Measurements from ENCODE around the gene HOXC6. TPM values are rescaled to one million over a fixed set of nuclear protein-coding genes. Genes with fewer than 3 reads are reported as not detected.

HOXC6 gene
- total and polyA plus RNA-seq, 2 of the 8 experiments (the other 6 are each of a cell fraction or from before 2014, with no cell fraction given), result not detected

GRCh38 chr12:54054742-54055194 is 26.5 kb downstream of the HOXC6 start:
- Histone ChIP-seq H2BK12ac (ENCODE audit: low read depth, low read length) (no peak overlapping the region), H2AFZ (ENCODE audit: low read length) (no peak overlapping the region), H3K79me1 (ENCODE audit: low read depth, low read length) (no peaks in the 10 kb centered on the region), H3K18ac (ENCODE audit: extremely low read depth, low read length) (no peak overlapping the region), H2BK15ac (ENCODE audit: low read length) (no peak overlapping the region), H3K4me2 (ENCODE audit: insufficient read depth in 1 of 2, low read depth in 2 of 2, low read length in 2 of 2) (peak overlapping the region in 1 of 2 experiments; percentile 50; a peak in 1 of 4 replicates), H4K20me1 (replicated peaks in 1 of 2; ENCODE audit: control insufficient read depth in 1 of 2, insufficient read depth in 2 of 2, low read length in 2 of 2) (peaks cover 11 to 15% of the 10 kb centered on the region in 2 experiments), H3K14ac (ENCODE audit: insufficient read length) (no peak overlapping the region), H2BK5ac (ENCODE audit: low read depth, low read length) (no peak overlapping the region), H3K4me1 (replicated peaks in 1 of 4; ENCODE audit: control insufficient read depth in 3 of 4, insufficient read depth in 4 of 4, low read length in 3 of 4) (peaks cover 4 to 22% (median 10%) of the 10 kb centered on the region in 4 experiments; a peak in 6 of 7 replicates), H3K56ac (replicated peaks; ENCODE audit: insufficient read length, low read depth, low read length) (no peak overlapping the region), H3K27me3 (replicated peaks in 1 of 4; ENCODE audit: control insufficient read depth in 3 of 4, extremely low read depth in 1 of 4, insufficient read depth in 3 of 4, low read length in 3 of 4) (peaks cover 96 to 100% (median 99%) of the 10 kb centered on the region in 4 experiments), H4K8ac (ENCODE audit: extremely low read depth, insufficient read depth, low read length) (no peak overlapping the region), H3K23me2 (ENCODE audit: low read depth, low read length) (peaks cover 3% of the 10 kb centered on the region), H3K9ac (replicated peaks in 1 of 4; ENCODE audit: extremely low read depth in 1 of 4, low read depth in 3 of 4, low read length in 3 of 4) (no peak overlapping the region), H4K91ac (replicated peaks; ENCODE audit: insufficient read length, low read length) (no peak overlapping the region), H3K9me3 (ENCODE audit: insufficient read depth in 2 of 2, low read depth in 1 of 2, low read length in 1 of 2) (no peaks in the 10 kb centered on the region), H2AK5ac (ENCODE audit: low read depth, low read length) (no peak overlapping the region), H3K4ac (replicated peaks; ENCODE audit: insufficient read length, low read depth, low read length) (no peak overlapping the region), H3K36me3 (ENCODE audit: control insufficient read depth in 2 of 4, insufficient read depth in 4 of 4, low read length in 3 of 4) (no peaks in the 10 kb centered on the region), H3K27ac (ENCODE audit: low read depth, low read length) (no peak overlapping the region), H3K23ac (ENCODE audit: insufficient read length) (no peak overlapping the region), H3K4me3 (ENCODE audit: extremely low read depth in 1 of 4, insufficient read depth in 2 of 4, low read depth in 3 of 4, low read length in 4 of 4) (no peak overlapping the region; a peak in 1 of 8 replicates), H2BK20ac (ENCODE audit: low read length) (no peak overlapping the region), H2BK120ac (replicated peaks; ENCODE audit: low read depth, low read length) (no peak overlapping the region), H4K5ac (ENCODE audit: insufficient read length, low read depth, low read length) (no peak overlapping the region), H3K79me2 (ENCODE audit: control insufficient read depth in 1 of 2, insufficient read depth in 2 of 2, low read length in 2 of 2) (no peaks in the 10 kb centered on the region)
- 13% methylated on average over 18 of the region's 24 CpGs; no CpG with 5 or more reads in 1 of the 2 experiments for WGBS, 2 experiments (ENCODE audit: extremely low coverage in 1 of 2, insufficient coverage in 1 of 2, insufficient read length in 1 of 2, insufficient replicate concordance in 2 of 2, low coverage in 1 of 2, low lambda C conversion rate in 2 of 2, missing lambda C conversion rate in 1 of 2)
- ChIA-PET CTCF (ENCODE audit: partially characterized antibody) (interaction anchor here (0.7 to 4.9 kb wide), 13 partner anchors 10 to 153 kb away, joined by 3 to 34 read pairs (median 4); partner anchors contain the start of gene HOXC5), POLR2A (ENCODE audit: partially characterized antibody) (no interaction called here)
- FAIRE-seq, result no peak
- TF ChIP-seq RNF2 (IDR thresholded peaks at IDR 0.05; ENCODE audit: borderline replicate concordance, low read depth, low read length, missing control alignments, poor library complexity, severe bottlenecking) (peak; percentile 71), TAF7 (optimal IDR thresholded peaks at IDR 0.05; ENCODE audit: borderline replicate concordance, low read depth, low read length) (no peak), EZH2 (IDR thresholded peaks at IDR 0.05; ENCODE audit: low read depth, low read length, severe bottlenecking) (peak; percentile 24)
- no peak for DNase-seq (ENCODE audit: low read depth in 1 of 2, low spot score in 2 of 2)

All from H1 (cell line).